Measurements from ENCODE around the gene ARSI. TPM values are rescaled to one million over a fixed set of nuclear protein-coding genes. Genes with fewer than 3 reads are reported as not detected.

ARSI gene
- polyA plus RNA-seq, 1 of the 3 experiments (the other 2 are of a cell fraction) = 0.20 TPM

DNA sequence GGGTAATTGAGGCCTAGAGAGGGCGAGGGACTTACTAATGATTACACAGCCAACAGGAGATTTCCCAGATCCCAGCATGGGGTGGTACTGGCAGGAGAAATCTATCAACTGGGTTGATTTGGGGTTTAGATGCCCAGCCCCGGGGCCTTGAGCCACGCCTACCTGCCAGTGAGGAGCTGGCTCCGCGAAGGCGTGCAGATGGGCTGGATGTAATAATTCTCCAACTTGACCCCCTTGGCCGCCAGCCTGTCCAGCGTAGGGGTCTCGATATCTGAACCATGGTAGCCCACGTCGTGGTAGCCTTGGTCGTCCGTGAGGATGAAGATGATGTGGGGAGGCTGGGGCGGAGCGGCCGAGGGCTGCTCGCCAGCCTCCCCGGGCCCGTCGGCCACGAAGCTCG lies 804 bp downstream of the ARSI start:
- Histone ChIP-seq H3K36me3 (replicated peaks in 1 of 2; ENCODE audit: control insufficient read depth in 1 of 2, insufficient read depth in 2 of 2, low read length in 1 of 2) (no peaks in the 10 kb centered on the region), H3K9ac (no peak overlapping the region), H3K27ac (ENCODE audit: low read depth in 2 of 2, low read length in 1 of 2) (no peak overlapping the region), H3K4me1 (ENCODE audit: control insufficient read depth in 1 of 2, insufficient read depth in 2 of 2, low read depth in 1 of 2, low read length in 1 of 2) (peaks cover 4 to 25% of the 10 kb centered on the region in 2 experiments; a peak in 3 of 4 replicates), H3K9me2 (no peaks in the 10 kb centered on the region), H3K9me3 (no peaks in the 10 kb centered on the region), H3K27me3 (ENCODE audit: insufficient read depth) (no peaks in the 10 kb centered on the region), H4K20me1 (ENCODE audit: insufficient read depth) (no peaks in the 10 kb centered on the region), H3K79me2 (ENCODE audit: insufficient read depth) (no peaks in the 10 kb centered on the region), H3K4me3 (ENCODE audit: low read depth in 2 of 2, low read length in 1 of 2) (no peak overlapping the region), H2AFZ (ENCODE audit: low read depth) (no peak overlapping the region), H3F3A (replicated peaks; ENCODE audit: insufficient read depth) (peaks cover 17% of the 10 kb centered on the region), H3K4me2 (no peak overlapping the region)
- TF ChIP-seq RAD21 (IDR thresholded peaks at IDR 0.05; ENCODE audit: low read length) = no peak
- TF ChIP-seq, protein P1, sequence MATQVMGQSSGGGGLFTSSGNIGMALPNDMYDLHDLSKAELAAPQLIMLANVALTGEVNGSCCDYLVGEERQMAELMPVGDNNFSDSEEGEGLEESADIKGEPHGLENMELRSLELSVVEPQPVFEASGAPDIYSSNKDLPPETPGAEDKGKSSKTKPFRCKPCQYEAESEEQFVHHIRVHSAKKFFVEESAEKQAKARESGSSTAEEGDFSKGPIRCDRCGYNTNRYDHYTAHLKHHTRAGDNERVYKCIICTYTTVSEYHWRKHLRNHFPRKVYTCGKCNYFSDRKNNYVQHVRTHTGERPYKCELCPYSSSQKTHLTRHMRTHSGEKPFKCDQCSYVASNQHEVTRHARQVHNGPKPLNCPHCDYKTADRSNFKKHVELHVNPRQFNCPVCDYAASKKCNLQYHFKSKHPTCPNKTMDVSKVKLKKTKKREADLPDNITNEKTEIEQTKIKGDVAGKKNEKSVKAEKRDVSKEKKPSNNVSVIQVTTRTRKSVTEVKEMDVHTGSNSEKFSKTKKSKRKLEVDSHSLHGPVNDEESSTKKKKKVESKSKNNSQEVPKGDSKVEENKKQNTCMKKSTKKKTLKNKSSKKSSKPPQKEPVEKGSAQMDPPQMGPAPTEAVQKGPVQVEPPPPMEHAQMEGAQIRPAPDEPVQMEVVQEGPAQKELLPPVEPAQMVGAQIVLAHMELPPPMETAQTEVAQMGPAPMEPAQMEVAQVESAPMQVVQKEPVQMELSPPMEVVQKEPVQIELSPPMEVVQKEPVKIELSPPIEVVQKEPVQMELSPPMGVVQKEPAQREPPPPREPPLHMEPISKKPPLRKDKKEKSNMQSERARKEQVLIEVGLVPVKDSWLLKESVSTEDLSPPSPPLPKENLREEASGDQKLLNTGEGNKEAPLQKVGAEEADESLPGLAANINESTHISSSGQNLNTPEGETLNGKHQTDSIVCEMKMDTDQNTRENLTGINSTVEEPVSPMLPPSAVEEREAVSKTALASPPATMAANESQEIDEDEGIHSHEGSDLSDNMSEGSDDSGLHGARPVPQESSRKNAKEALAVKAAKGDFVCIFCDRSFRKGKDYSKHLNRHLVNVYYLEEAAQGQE (IDR thresholded peaks at IDR 0.05; ENCODE audit: low read depth, low read length) = no peak
- TF ChIP-seq SIN3A (IDR thresholded peaks at IDR 0.05; ENCODE audit: borderline replicate concordance, low read depth, low read length) = no peak
- TF ChIP-seq, protein P2, sequence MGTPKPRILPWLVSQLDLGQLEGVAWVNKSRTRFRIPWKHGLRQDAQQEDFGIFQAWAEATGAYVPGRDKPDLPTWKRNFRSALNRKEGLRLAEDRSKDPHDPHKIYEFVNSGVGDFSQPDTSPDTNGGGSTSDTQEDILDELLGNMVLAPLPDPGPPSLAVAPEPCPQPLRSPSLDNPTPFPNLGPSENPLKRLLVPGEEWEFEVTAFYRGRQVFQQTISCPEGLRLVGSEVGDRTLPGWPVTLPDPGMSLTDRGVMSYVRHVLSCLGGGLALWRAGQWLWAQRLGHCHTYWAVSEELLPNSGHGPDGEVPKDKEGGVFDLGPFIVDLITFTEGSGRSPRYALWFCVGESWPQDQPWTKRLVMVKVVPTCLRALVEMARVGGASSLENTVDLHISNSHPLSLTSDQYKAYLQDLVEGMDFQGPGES (IDR thresholded peaks at IDR 0.05; ENCODE audit: low read depth, low read length) = no peak
- no peak for TF ChIP-seq FOXJ3 (CRISPR knock-in tag; IDR thresholded peaks at IDR 0.05)
- TF ChIP-seq, protein P3, sequence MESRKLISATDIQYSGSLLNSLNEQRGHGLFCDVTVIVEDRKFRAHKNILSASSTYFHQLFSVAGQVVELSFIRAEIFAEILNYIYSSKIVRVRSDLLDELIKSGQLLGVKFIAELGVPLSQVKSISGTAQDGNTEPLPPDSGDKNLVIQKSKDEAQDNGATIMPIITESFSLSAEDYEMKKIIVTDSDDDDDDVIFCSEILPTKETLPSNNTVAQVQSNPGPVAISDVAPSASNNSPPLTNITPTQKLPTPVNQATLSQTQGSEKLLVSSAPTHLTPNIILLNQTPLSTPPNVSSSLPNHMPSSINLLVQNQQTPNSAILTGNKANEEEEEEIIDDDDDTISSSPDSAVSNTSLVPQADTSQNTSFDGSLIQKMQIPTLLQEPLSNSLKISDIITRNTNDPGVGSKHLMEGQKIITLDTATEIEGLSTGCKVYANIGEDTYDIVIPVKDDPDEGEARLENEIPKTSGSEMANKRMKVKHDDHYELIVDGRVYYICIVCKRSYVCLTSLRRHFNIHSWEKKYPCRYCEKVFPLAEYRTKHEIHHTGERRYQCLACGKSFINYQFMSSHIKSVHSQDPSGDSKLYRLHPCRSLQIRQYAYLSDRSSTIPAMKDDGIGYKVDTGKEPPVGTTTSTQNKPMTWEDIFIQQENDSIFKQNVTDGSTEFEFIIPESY (IDR thresholded peaks at IDR 0.05; ENCODE audit: borderline replicate concordance, low read depth) = no peak
- TF ChIP-seq, protein P4, sequence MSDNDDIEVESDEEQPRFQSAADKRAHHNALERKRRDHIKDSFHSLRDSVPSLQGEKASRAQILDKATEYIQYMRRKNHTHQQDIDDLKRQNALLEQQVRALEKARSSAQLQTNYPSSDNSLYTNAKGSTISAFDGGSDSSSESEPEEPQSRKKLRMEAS (IDR thresholded peaks at IDR 0.05; ENCODE audit: low read depth) = no peak
- TF ChIP-seq RFX5 (IDR thresholded peaks at IDR 0.05; ENCODE audit: low read length) = no peak
- TF ChIP-seq FOSL2 (IDR thresholded peaks at IDR 0.05; ENCODE audit: borderline replicate concordance, low read depth) = no peak
- TF ChIP-seq TCF12 (IDR thresholded peaks at IDR 0.05) = no peak
- no peak for TF ChIP-seq EZH2phosphoT487 (IDR thresholded peaks at IDR 0.05; ENCODE audit: borderline replicate concordance, low read depth)
- TF ChIP-seq NFIC (IDR thresholded peaks at IDR 0.05; ENCODE audit: borderline replicate concordance) = no peak
- TF ChIP-seq ELF1 (IDR thresholded peaks at IDR 0.05) = no peak
- TF ChIP-seq EP300 (IDR thresholded peaks at IDR 0.05; ENCODE audit: borderline replicate concordance in 1 of 2, low read depth in 1 of 2, low read length in 1 of 2) = no peak
- no peak for TF ChIP-seq JUND (IDR thresholded peaks at IDR 0.05)
- TF ChIP-seq, protein P5, sequence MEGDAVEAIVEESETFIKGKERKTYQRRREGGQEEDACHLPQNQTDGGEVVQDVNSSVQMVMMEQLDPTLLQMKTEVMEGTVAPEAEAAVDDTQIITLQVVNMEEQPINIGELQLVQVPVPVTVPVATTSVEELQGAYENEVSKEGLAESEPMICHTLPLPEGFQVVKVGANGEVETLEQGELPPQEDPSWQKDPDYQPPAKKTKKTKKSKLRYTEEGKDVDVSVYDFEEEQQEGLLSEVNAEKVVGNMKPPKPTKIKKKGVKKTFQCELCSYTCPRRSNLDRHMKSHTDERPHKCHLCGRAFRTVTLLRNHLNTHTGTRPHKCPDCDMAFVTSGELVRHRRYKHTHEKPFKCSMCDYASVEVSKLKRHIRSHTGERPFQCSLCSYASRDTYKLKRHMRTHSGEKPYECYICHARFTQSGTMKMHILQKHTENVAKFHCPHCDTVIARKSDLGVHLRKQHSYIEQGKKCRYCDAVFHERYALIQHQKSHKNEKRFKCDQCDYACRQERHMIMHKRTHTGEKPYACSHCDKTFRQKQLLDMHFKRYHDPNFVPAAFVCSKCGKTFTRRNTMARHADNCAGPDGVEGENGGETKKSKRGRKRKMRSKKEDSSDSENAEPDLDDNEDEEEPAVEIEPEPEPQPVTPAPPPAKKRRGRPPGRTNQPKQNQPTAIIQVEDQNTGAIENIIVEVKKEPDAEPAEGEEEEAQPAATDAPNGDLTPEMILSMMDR (IDR thresholded peaks at IDR 0.05) = no peak
- no peak for TF ChIP-seq CHD2 (IDR thresholded peaks at IDR 0.05; ENCODE audit: low read length, partially characterized antibody)
- TF ChIP-seq, protein P6, sequence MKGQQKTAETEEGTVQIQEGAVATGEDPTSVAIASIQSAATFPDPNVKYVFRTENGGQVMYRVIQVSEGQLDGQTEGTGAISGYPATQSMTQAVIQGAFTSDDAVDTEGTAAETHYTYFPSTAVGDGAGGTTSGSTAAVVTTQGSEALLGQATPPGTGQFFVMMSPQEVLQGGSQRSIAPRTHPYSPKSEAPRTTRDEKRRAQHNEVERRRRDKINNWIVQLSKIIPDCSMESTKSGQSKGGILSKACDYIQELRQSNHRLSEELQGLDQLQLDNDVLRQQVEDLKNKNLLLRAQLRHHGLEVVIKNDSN (IDR thresholded peaks at IDR 0.05; ENCODE audit: borderline replicate concordance, low read depth) = no peak
- TF ChIP-seq NRF1 (IDR thresholded peaks at IDR 0.05; ENCODE audit: low read depth, low read length) = no peak
- WGBS (ENCODE audit: low lambda C conversion rate) = 90% methylated on average over 17 of the region's 22 CpGs
- no peak for DNase-seq
- ChIA-PET CTCF (interaction anchor here (0.6 to 0.7 kb wide), 2 partner anchors 30 to 131 kb away, joined by 3 read pairs; no protein-coding TSS in a partner anchor), POLR2A (no interaction called here)
